Tibial artery (tissue), 4 donors: Measurements from ENCODE around the gene RNU6-9.
A peak's percentile ranks its signal among the peaks of the same experiment; 100 is the strongest.

Experiments used
- DNase-seq, 2 donors: peaks; one replicate each; pipeline ENCODE4 v3.0.0-alpha.2; 2019
- H3K27ac ChIP-seq, 2 donors: fragments of 200-600 bp; sonication (generic) in 1 of 2; 1 replicate in 1 of 2; 2 replicates in 1 of 2; pipeline ENCODE4 v1.5.1; 2018 to 2019; ENCODE audit warnings: mild to moderate bottlenecking in 1 of 2
- H3K27me3 ChIP-seq, 2 donors: fragments of 200-600 bp; sonication (generic) in 1 of 2; one replicate each; pipeline versions ENCODE4 v1.5.1 to v1.6.0; 2016 to 2019
- H3K36me3 ChIP-seq, 3 donors: fragments of 200-600 bp; sonication (generic) in 2 of 3; one replicate each; pipeline ENCODE4 v1.5.1; 2016 to 2019; ENCODE audit warnings: mild to moderate bottlenecking in 2 of 3
- H3K4me1 ChIP-seq, 4 donors: fragments of 200-600 bp; sonication (generic) in 2 of 4; 1 replicate in 3 of 4; 2 replicates in 1 of 4; pipeline ENCODE4 v1.5.1; 2016 to 2019
- H3K4me3 ChIP-seq, 2 donors: fragments of 200-600 bp; sonication (generic) in 1 of 2; 1 replicate in 1 of 2; 2 replicates in 1 of 2; pipeline ENCODE4 v1.5.1; 2018 to 2019; ENCODE audit warnings: mild to moderate bottlenecking in 2 of 2
- H3K9me3 ChIP-seq, 3 donors: fragments of 200-600 bp; sonication (generic) in 1 of 3; one replicate each; pipeline ENCODE4 v1.5.1; 2016 to 2019
- intact Hi-C: fragments of 100-400 bp; cut with DNase I; formaldehyde crosslinking; loops from one replicate; pipeline ENCODE4 v1.15.0; 2023; ENCODE audit warnings: low total_unique reads
- TF ChIP-seq, protein P1 (sequence below), 2 experiments: fragments of 200-600 bp in 1 of 2; fragments of 450-650 bp in 1 of 2; IDR thresholded peaks; one replicate each; pipeline ENCODE4 v1.5.1; 2017 to 2019; ENCODE audit warnings: antibody characterized with exemption in 2 of 2, mild to moderate bottlenecking in 1 of 2, moderate library complexity in 1 of 2

The RNU6-9 gene

DNA sequence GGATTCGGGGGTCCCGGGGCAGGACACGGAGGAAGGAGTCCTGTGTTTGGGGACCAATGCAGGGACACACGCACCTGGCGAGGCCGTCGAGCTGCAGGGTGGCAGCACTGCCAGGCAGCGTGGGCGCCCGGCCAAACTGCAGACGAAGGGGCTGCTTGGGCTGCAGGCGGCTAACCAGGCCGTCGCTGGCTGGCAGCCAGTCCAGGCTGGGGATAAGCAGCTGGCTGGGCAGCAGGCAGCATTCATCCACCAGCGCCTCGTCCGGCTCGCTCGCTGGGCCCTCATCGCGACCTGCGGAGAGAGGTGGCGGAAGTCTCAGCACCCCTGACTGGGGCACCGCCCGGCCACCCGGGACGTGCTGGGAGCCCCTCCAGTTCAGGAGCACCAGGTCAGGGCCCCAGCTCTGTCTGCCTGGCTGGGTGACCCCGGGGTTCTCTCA lies 22.3 kb upstream of the RNU6-9 start:
- Histone ChIP-seq H3K27ac (no peak overlapping the region), H3K4me1 (peaks cover 0 to 16% (median 10%) of the 10 kb centered on the region in 4 donors), H3K4me3 (no peak overlapping the region), H3K36me3 (peaks cover 30 to 86% (median 60%) of the 10 kb centered on the region in 3 donors), H3K9me3 (no peaks in the 10 kb centered on the region), H3K27me3 (no peaks in the 10 kb centered on the region)
- no peak for DNase-seq
- intact Hi-C loops = no loop called here
- TF ChIP-seq, protein P1, sequence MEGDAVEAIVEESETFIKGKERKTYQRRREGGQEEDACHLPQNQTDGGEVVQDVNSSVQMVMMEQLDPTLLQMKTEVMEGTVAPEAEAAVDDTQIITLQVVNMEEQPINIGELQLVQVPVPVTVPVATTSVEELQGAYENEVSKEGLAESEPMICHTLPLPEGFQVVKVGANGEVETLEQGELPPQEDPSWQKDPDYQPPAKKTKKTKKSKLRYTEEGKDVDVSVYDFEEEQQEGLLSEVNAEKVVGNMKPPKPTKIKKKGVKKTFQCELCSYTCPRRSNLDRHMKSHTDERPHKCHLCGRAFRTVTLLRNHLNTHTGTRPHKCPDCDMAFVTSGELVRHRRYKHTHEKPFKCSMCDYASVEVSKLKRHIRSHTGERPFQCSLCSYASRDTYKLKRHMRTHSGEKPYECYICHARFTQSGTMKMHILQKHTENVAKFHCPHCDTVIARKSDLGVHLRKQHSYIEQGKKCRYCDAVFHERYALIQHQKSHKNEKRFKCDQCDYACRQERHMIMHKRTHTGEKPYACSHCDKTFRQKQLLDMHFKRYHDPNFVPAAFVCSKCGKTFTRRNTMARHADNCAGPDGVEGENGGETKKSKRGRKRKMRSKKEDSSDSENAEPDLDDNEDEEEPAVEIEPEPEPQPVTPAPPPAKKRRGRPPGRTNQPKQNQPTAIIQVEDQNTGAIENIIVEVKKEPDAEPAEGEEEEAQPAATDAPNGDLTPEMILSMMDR (IDR thresholded peaks at IDR 0.05) = no peak

DNA sequence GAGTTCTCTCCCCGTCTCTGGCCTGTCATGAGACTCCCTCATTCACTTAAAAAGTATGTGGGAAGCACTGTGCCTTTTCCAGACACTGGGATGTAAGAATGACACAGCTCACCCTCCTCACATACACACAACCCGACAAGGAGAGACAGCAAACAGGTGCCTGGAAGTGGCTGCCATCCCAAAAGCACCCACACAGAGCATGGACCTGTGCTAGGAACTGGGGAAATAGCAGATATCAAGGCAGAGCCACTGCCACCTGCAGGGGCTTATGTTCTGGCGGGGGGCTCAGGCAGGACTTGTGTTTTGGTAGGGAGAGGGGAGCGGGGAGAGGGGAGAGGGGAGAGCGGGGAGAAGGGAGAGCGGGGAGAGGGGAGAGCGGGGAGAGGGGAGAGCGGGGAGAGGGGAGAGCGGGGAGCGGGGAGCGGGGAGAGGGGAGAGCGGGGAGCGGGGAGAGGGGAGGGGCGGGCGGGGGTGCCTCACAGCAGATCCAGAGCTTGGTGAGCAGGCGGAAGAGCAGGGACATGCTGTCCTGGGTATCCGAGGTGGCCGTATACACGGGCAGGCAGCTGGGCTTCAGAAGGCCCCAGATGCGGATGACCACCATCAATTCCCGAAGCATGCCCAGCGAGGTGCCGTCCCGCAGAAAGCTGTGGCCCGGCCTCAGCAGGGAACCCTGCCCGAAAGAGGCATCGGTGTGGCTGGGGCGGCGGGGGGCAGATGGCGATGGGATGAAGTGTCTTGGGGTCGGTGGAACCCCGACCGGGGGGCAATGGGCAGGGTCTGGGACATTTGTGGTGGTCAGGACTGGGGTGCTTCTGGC lies 21.6 kb upstream of the RNU6-9 start:
- H3K27me3 ChIP-seq = no peaks in the 10 kb centered on the region
- H3K4me3 ChIP-seq = no peak overlapping the region
- no peaks in the 10 kb centered on the region for H3K9me3 ChIP-seq
- TF ChIP-seq, protein P1 (IDR thresholded peaks at IDR 0.05) = no peak
- H3K4me1 ChIP-seq = peaks cover 0 to 16% (median 10%) of the 10 kb centered on the region in 4 donors
- intact Hi-C loops = no loop called here
- H3K36me3 ChIP-seq = peaks cover 34 to 93% (median 66%) of the 10 kb centered on the region in 3 donors
- H3K27ac ChIP-seq = peak overlapping the region in 1 of 2 donors; percentile 30
- no peak for DNase-seq

DNA sequence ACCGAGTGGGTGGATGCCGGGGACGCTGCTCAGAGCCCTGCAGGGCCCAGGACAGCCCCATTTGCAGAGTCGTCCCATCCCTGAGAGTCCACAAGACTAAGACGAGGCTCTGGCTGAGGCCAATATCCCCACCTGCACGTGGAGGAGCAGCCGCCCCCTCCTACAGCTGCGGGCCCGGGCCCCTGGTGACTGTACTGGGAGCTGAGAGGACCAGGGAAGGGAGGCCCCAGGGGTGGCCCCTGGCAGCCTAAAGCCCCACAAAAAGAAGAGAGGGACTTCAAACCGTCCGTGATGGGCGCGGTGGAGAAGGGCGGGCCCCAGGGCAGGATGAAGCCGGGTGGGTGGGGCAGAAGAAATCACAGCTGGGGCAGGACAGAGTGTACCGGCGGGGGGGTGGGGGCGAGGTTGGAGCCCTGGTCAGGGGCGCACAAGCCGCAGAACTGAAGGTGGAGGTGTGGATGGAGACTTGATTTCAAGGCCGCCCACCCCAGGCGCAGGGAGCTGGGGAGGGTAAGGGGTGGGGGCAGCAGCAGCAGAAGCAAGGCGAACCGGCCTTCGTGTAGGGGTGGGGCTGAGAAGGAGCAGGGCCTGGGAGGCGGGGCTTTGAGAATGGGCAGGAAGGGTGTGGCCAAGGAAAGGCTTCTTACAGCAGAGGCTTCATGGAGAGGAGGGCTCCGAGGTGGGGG lies 20.9 kb upstream of the RNU6-9 start:
- intact Hi-C loops = no loop called here
- H3K27me3 ChIP-seq = no peaks in the 10 kb centered on the region
- H3K4me1 ChIP-seq = peaks cover 0 to 16% (median 10%) of the 10 kb centered on the region in 4 donors
- DNase-seq = no peak
- TF ChIP-seq, protein P1 (IDR thresholded peaks at IDR 0.05) = no peak
- peaks cover 41 to 94% (median 71%) of the 10 kb centered on the region in 3 donors for H3K36me3 ChIP-seq
- H3K4me3 ChIP-seq = no peak overlapping the region
- peak overlapping the region in 1 of 2 donors; percentile 30 for H3K27ac ChIP-seq
- H3K9me3 ChIP-seq = no peaks in the 10 kb centered on the region

DNA sequence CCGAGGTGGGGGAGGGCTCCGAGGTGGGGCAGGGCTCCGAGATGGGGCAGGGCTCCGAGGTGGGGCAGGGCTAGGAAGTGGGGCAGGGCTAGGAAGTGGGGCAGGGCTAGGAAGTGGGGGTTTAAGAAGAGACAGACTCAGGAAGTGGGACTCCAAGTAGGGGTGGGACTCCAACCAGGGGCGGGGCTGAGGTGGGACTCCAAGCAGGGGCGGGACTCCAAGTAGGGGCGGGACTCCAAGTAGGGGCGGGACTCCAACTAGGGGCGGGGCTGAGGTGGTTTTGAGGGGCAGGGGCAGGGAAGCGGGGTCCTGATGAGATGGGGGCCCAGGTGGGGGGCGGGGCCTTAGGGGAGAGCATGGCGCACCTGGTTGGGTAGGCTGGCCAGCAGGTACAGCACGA lies 20.2 kb upstream of the RNU6-9 start:
- no peak overlapping the region for H3K27ac ChIP-seq
- peaks cover 37 to 90% (median 66%) of the 10 kb centered on the region in 3 donors for H3K36me3 ChIP-seq
- H3K9me3 ChIP-seq = no peaks in the 10 kb centered on the region
- DNase-seq = no peak
- intact Hi-C loops = no loop called here
- H3K4me1 ChIP-seq = peaks cover 0 to 16% (median 10%) of the 10 kb centered on the region in 4 donors
- TF ChIP-seq, protein P1 (IDR thresholded peaks at IDR 0.05) = no peak
- no peaks in the 10 kb centered on the region for H3K27me3 ChIP-seq
- no peak overlapping the region for H3K4me3 ChIP-seq

DNA sequence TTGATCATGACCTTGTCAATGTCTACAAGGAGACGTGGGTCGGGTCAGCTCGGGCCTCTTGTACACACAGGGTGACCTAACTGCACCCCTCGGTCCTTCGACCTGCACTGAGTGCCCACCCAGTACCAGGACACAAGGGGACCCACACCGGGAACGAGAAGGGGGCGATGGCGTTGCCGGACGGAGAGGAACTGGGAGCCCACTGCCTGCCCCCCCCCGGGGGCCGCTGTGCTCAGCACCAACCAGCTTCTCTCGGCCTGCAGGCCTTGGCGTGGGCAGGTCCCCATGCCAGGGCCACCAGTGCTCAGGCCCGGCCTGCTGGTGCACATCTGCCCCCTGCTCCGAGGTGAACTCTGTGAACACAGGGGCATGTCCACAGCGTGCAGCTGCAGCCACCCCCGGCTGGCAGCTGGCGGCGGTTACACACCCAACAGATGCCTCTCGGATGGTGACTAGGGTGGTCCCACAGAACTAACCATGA lies 19.7 kb upstream of the RNU6-9 start:
- no peak overlapping the region for H3K27ac ChIP-seq
- intact Hi-C loops = no loop called here
- H3K36me3 ChIP-seq = peaks cover 36 to 90% (median 61%) of the 10 kb centered on the region in 3 donors
- H3K4me1 ChIP-seq = peaks cover 0 to 15% (median 9%) of the 10 kb centered on the region in 4 donors
- no peaks in the 10 kb centered on the region for H3K9me3 ChIP-seq
- H3K27me3 ChIP-seq = no peaks in the 10 kb centered on the region
- no peak overlapping the region for H3K4me3 ChIP-seq
- TF ChIP-seq, protein P1 (IDR thresholded peaks at IDR 0.05) = no peak
- no peak for DNase-seq
